ENCODE data around the gene SLC13A4.

GRCh38 chr7:135726911-135727673 is 894 bp downstream of the SLC13A4 start:
- TF ChIP-seq POLR2AphosphoS5 (IDR thresholded peaks at IDR 0.05) (no peak), POLR2A (IDR thresholded peaks at IDR 0.05; ENCODE audit: low read depth) (no peak)

Data from esophagus muscularis mucosa (tissue), 2 donors.